OCI-M2 (cell line): ENCODE data around the gene NSD1.

ENCODE experiments used
- DNase-seq: peaks from one replicate; lab custom pipeline; 2025; ENCODE audit not compliant: unreplicated experiment; lab: John Stamatoyannopoulos, UW

The NSD1 gene

DNA sequence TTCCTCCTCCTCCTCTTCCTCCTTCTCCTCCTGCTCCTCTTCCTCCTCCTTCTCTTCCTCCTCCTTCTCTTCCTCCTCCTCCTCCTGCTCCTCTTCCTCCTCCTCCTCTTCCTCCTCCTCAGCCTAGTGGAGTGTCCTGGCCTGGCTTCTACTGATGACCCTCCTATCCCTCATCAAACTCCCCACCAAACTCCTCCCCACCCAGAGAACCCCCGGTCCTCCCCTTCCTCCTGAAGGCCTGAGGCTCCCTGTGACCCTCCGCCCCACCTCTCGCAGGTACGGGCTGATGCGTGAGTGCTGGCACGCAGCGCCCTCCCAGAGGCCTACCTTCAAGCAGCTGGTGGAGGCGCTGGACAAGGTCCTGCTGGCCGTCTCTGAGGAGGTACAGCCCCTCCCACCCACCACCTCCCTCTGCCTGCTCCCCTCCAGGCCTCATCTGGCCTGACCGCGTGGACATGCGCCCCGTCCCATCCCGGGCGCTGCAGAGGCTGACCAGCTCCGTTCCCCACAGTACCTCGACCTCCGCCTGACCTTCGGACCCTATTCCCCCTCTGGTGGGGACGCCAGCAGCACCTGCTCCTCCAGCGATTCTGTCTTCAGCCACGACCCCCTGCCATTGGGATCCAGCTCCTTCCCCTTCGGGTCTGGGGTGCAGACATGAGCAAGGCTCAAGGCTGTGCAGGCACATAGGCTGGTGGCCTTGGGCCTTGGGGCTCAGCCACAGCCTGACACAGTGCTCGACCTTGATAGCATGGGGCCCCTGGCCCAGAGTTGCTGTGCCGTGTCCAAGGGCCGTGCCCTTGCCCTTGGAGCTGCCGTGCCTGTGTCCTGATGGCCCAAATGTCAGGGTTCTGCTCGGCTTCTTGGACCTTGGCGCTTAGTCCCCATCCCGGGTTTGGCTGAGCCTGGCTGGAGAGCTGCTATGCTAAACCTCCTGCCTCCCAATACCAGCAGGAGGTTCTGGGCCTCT, 36.3 kb upstream of the NSD1 start:
- no peak for DNase-seq

DNA sequence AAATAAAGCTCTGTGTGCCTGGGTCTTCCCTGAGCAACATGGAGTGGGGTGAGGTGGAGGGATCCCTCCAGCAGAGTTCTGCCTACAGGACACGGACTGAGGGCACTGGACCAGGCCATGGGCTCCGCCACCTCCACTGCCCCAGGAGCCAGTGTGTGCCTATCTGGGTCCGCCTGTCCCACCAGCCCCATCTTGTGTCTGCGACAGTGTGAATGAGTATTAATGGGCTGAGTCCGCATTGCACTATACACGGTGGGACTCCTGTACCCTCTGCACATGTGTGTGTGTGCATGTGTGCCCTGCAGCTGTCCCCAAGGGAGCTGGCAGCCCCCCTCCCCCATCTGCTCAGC, 35.5 kb upstream of the NSD1 start:
- DNase-seq = no peak

DNA sequence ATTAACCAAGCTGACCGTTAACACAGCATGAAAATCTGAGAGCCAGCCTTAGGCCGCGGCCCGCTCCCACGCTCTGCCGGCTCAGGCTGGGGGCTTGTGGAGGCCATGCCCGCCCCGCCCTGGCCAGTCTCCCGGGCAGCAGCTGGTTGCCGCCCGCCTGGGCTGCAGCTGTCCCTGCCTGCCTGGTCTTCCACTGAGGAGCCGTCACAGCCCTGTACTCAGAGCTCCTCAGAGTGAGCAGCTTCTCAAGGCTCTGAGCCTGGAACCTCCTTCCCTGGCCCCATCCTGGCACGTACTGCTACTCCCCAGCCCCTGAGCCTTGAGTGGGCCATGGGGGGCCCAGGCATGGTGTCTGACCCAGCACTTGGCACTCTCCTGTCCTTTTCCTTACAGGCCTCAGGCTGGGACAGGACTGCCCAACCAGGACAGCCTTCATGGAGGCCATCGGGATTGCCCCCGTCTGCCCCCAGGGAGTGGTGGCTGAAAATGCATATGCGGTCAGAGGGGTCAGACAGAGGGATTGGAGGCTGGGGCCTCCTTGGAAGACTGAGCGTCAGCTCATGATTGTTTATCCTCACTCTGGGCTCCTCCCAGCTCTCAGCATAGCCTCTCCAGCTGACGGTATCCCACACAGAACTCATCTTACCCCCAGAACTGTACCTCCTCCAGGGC, 35.0 kb upstream of the NSD1 start:
- DNase-seq = no peak

DNA sequence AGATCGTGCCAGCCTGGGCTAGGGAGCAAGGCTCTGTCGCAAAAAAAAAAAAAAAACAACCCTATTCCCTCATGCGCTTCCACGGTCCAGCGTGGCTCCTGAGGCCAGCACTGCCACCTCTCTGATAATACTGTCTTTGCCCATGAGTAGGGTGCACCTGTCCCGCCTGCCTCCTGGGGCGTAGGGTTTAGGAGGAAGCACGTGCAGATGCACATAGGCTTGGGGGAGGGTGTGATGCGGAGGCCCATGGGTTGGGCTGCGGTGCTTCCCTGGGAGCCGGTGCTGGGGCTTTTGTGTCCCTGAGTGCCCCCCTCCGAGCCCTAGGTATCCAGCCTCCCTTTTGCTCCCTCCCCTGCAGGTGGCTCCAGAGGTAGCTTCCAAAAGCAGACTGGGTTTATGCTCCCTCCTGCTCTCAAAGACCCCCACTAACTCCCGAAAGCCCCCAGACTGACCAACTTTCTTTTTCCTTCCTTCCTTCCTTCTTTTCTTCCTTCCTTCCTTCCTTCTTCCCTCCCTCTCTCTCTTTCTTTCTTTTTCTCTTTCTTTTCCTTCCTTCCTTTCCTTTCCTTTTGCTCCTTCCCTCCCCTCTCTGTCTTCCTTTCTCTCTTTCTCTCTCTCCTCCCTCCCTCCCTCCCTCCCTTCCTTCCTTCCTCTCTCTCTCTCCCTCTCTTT, 34.0 kb upstream of the NSD1 start:
- no peak for DNase-seq

DNA sequence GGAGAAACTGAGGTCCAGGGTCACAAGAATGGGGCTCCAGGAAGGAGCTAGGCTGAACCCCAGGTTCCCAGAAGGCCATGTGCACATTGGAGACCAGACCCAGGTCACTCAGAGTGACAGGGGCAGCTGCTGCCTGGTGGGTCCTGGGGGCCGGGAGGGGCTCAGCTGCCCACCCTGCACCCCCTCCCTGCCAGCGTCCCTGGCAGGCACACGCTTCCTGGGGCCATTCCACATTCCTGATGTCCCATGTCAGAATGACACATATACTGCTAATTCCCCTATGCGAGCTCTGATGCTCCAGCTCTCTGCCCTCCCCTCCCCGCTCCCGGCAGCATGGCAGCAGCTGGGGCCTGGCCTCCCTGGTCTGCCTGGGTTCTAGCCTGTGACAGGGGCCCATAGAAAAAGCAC, 32.9 kb upstream of the NSD1 start:
- no peak for DNase-seq

DNA sequence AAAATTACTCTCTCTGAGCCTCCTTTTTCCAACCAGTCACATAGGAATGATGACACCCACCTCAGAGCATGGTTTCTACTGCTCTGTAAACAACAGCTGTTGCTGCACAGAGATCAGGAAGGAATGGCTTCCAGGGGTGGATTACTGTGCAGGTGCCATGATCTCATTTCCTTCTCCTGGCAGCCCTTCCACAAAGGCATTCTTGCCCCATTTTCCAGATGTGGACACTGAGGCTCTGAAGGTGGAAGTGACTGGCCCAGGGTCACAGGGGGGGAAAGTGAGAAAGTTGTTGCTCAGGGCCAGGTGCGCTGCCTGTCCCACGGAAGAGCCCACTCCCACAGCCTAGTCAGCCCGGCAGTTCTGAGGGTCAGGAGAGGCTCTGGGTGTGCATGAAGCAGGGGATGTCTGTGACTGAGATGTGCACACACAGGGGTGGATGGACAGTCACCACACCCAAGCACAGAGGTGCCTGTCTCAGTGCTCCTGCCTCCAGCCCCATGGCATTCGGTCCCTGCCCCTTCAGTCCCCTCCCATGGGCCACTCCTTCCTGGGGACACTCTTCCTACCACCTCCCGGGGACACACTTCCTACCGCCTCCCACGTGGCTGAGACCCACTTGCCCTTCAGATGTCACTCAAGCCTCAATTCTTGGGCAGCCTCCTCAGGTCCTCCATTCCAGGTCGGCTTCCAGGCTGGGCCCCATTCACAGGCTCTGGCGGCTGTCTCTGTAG, 29.9 kb upstream of the NSD1 start:
- no peak for DNase-seq

DNA sequence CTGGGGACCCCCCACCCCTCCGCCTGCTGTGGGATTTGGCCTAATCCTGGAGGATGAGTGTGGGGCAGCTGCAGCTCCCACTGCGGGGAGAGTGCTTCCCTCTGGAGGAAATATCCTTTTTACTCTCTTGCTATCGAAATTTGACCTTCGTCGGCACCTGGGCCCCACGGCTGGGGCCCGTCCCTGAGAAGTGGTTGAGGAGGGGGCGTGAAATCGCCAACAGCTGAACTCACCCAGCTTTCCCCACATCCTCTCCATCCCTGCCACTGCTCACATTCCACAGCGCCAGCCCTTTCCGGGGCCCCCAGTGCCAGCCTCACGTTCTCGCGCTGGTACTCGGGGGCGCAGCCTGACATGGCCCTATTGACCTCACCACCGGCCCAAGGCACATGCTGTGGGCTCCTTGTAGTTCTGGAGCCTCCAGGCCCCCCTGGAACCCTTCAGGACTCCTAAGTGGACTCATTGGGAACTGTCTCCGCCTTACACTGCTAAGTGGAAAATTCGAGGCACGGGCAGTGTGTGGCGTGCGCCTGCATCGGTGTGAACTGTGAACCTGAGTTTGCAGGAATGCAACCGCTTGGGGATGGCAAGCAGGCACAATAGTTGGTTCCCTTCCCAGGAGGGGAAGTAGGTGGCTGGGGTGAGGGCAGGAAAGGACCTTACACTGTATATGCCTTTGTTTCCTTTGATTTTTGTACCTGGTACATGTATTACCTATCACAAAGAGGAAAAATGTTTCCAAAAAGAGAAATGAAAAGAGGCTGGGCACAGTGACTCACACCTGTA, 27.7 kb upstream of the NSD1 start:
- DNase-seq = no peak

DNA sequence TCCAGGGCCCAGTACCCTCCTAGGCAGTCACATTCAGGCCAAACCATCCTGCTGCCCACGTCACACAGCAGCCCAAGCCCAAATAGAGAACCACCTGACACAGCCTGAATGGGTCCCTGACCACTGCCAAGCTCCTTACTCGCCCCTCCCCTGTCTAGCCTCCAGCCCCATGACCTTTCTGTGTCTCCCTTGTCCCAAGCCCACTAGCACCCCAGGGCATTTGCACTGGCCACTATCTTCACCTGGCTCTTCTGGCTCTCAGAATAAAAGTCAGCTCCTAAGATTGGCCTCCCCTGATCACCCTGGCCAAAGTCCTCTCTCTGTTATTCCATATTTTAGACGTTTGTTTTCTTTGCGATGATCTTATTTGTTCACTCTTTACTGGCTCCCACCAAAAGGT, 26.4 kb upstream of the NSD1 start:
- no peak for DNase-seq

DNA sequence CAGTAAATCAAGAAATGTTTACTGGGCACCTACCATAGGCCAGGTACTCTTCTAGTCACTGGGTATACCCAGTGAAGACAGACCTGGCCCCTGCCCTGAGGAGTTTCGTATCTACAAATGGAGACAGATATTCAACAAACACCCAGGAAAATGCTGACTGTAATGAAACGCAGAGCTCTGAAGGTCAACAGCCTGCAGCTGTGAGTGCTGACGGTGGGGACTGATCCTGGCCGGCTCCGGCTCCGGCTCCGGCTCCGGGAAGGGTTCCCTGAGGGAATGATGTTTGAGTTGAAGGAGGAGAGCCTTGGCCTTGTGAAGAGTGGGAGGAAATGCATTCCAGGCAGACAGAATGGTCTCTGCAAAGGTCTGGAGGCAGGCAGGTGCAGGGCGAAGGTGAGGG, 23.8 kb upstream of the NSD1 start:
- no peak for DNase-seq

DNA sequence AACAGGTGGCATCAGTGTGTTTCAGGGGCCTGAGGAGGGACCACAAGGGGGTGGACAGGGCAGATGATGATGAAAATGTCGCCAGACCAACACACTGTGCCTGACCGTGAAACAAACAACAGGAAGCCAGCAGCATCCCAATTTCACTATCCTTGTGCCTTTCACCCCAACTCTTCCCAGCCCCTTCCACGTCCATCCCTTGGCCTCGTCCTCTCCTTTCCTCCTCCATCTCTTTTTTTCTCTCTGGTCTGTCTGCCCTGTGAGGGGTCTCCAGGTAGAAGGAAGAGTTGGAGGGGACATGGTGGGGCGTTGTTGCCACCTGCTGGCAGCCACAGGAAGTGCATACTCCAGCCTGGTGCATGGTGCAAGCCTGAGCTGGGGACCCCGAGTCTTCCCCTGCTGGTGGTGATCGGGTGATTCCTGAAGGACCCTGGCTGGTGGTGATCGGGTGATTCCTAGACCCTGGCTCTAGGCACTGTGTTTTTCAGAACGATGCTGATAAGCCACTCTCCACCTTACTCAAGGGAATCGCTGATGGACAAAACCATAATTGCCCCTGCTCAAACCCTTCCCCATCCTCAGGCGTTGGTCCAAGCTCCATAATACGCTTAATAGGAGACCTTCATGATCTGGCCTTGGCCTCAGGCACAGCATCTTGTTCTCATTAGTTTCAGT, 21.7 kb upstream of the NSD1 start:
- DNase-seq = peak; percentile 25

DNA sequence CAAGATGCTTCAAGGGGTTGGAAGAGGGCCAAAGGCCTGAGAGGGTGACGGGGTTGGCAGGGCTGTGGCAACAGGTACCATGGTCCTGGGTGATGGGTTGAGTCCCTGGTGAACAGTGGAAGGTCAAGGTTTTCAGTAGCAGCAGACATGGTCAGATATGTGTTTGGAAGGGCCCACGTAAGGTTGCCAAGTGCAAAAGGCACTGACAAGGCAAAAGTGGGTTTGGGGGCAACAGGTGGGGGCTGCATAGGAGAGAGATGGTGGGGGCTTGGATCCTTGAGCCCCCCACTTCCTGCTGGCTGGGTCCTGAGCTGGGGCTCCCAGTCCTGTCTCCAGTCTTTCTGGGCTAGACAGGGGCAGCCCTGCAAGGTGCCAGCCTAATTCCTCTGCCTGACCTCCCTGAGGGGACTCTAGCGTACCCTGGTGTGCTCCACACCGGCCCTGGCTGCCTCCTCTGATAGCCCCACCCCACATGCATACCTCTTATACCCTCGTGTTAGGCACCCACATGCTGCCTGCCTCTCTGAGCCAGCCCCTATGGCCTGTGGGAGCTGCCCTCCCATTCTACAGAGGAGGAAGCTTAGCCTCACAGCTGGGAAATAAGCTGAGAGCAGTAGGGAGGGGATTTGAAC, 20.9 kb upstream of the NSD1 start:
- no peak for DNase-seq

DNA sequence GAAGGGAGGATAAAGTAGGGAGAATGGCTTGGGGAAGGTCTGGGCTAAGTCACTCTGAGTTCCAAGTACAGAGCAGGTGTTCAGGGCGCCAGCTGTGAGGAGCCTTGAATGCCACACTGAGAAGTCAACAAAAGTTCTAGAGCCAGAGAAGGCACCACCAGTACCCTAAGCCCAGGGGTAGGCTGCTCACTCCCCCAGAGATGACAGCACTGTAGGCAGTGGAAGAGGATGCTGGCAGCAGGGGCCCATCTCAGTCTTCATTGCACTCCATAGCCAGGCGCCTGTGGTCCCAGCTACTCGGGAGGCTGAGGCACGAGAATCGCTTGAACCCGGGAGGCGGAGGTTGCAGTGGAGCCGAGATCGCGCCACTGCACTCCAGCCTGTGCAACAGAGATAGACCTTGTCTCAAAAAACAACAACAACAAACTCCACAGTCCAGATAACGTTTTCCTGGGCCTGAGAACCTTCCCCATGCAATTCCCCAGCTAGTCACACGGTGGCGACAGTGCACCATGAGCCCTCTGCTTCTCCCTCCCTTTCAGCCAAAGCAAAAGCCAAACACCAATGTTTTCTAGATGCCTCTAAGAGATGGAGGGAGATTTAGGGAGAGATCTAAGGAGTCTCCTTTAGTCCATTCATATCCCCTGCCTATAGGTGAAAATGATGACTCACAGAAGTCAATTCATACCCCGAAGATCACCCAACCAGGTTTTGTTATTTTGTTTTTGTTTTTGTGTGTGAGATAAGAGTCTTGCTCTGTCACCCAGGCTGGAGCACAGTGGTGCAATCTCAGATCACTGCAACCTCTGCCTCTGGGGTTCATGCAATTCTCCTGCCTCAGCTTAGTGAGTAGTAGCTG, 19.8 kb upstream of the NSD1 start:
- DNase-seq = peak; percentile 72

DNA sequence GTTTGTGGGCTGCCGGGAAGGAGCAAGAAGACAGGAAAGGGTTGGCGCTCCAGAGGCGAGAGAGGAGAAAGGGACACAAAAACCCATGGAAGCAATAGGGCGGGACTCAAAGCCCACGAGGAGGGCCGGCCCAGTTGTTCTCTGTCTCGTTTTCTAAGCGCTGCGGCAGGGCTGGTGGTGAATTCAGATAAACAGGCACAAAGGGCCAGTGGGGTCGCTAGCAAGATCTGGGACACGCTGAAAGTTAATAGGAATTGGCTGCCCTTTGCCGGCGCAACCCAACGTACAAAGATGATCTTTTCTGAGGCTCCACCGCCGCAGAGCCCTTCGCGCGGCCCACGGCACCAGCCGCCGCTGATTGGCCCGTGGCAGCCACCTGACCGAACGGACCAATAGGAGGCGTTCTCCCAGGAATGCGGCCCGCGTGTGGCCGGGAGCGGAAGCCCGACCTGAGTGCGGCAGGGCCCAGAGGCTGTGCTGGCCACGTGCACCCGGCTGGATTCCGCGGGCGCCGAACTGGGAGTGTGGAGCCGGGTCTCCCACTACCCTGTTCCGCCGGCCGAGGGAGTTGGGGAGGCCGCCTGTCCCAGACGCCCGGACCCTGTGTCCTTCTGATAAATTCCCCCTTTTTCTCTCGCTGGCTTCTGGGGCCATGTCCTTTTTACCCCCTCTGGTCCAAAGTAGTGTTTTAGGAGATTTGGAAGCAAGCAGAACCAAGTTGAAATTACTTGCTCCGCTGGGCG, 16.8 kb upstream of the NSD1 start:
- no peak for DNase-seq

DNA sequence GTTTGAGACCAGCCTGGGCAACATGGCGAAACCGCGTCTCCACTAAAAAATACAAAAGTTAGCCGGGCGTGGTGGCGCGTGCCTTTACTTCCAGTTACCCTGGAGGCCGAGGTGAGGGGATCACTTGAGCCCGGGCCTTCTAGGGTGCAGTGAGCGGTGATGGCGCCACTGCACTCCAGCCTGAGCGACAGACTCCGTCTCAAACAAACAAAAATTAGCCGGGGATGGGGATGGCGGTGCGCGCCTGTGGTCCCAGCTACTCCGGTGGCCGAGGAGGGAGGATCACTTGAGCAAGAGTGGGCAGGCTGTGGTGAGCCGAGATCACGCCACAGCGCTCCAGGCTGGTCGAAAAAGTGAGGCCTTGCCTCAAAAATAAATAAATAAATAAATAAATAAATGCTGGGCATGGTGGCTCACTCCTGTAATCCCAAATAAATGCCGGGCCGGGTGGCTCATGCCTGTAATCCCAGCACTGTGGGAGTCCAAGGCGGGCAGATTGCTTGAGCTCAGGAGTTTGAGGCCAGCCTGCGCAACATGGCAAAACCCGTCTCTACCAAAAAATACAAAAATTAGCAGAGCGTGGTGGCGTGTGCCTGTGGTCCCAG, 16.0 kb upstream of the NSD1 start:
- DNase-seq = no peak

DNA sequence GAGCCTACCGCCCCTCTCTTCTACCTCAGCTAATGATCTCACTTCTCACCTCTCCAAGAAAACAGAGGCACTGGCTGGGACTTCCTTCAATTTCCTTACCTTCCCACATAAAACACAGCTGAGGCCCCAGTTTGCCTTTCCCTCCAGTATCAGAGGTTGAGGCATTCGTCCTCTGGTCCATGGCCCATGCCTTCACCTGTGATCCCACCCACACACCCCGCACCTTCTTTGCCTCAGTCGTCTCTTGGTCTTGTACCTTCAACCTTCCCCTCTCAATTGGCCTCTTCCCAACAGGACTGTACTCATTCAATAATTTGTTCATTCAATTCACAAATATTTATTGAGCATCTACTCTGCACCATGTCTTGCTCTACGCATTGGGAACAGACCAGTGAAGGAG, 11.0 kb upstream of the NSD1 start:
- no peak for DNase-seq

DNA sequence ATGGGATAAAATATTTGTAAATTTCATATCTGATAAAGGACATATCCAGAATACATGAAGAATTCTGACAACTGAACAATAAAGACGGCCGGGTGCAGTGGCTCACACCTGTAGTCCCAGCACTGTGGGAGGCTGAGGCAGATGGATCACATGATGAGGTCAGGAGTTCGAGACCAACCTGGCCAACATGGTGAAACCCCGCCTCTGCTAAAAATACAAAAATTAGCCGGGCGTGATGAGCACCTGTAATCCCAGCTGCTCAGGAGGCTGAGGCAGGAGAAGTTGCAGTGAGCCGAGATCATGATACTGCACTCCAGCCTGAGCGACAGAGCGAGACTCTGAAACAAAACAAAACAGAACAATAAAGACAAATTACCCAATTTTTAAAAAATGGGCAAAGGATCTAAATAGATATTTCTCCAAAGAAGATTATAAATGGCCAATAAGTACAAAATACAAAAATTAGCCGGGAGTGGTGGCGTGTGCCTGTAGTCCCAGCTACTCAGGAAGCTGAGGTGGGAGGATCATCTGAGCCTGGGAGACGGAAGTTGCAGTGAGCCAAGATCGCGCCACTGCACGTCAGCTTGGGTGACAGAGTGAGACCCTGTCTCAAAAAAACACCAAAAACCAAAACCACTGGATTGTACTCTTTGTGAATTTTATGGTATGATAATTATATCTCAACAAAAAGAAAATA, 9.6 kb upstream of the NSD1 start:
- DNase-seq = no peak

DNA sequence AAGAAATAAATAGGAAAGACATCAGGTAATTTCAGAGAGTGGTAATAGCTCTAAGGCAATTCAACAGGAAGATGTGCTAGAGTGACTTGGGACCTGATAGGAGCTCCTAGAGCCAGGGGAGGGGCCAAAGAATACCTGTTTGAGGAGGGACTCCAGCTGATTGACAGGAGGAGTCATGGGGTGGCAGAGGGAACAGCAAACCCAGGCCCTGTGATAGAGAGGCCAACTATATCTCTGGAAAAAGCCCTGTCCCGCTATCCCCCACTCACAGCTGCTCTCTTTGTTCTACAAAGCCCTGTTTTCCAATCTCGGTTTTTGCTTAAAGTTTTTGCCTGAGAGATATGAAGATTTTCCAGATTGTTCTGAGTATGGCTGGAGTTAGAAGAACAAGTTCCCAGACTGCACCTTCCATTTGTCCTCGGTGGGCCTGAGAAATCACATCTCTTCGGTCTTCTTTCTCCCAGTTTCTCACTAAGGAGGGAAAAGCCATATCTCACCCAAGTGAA, 9.0 kb upstream of the NSD1 start:
- no peak for DNase-seq
